ENCODE data around the gene PTH2.
"Not testable (repeated sequence)": the region's sequence is repeated elsewhere in the genome, so short reads cannot be mapped to it uniquely, and the experiment has no call there.

The PTH2 gene, protein sequence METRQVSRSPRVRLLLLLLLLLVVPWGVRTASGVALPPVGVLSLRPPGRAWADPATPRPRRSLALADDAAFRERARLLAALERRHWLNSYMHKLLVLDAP

DNA sequence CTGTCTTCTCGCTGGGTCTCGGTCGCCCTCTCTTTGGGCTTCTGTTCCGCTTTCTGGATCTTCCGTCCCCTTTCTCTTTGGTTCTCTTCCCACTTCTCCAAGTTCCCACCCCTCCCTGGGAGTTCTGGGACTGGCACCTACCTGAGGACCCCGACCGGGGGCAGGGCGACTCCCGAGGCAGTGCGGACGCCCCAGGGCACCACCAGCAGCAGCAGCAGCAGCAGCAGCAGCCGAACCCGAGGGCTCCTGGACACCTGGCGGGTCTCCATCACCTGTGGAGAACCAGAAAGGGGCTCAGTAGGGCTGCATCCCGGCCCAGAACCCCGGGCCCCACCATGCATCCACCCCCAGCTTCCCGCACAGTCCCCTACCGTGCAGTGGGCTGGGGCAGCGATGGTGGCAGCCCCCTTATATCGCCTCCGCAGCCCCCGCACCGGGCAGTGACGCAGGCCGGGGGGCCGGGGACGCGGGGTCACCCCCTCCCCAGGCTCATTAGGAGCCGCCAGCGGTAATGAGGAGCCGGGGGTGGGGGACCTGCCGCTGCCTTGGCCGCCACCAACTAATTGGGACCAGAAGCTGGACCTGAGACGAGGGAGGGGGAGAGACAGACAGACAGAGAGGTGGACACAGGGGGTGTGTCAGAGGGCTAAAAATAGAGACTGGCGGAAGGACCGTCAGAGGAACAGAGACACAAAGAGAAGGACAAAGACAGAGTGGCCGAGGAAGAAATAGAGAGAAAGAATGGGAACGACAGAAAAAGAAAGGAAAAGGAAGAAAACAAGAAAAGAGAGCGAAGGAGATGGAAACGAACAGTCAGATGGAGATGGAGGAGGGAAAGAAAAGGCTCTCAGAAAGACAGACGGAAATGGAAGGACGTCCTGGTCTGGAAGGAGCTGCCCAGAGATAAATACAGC is at the start of gene PTH2:
Gene PTH2 (minus strand): TSS at position 371 of the 914 bp plus-strand sequence. CDS start 102 bp downstream, at position 269.
- DNase-seq, result no peak

DNA sequence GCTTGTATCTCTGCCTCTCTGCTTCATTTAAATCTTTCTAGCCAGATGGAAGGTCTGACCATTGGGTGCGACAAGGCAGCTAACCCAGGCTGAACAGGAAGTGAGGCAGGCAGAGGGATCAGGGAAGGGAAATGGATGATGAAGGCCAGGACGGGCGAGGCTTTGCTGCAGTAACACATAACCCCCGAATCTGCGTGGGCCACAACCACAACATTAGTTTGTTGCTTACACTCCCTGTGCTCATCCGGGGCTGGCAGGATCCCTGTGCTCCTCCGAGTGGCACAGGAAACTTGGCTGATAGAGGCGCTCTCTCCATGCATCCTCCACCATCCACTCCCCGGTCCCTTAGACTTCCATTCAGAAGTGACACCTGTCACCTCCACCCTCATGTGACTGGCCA is 49.7 kb upstream of the PTH2 start:
- DNase-seq, result no peak

DNA sequence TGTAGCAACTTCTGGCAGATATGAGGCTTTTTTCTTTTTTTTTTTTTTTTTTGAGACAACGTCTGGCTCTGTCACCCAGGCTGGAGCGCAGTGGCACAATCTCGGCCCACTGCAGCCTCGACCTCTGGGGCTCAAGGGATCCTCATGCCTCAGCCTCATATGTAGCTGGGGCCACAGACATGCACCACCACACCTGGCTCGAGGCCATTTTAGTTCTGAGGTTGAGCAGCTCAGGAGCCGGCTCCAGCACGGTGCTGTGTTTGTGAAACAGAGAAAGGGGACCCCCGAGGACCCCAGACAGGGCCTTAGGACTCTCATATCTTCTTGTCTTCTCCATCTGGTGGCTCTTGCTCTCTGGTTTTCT is 47.4 kb upstream of the PTH2 start:
- DNase-seq, result no peak

DNA sequence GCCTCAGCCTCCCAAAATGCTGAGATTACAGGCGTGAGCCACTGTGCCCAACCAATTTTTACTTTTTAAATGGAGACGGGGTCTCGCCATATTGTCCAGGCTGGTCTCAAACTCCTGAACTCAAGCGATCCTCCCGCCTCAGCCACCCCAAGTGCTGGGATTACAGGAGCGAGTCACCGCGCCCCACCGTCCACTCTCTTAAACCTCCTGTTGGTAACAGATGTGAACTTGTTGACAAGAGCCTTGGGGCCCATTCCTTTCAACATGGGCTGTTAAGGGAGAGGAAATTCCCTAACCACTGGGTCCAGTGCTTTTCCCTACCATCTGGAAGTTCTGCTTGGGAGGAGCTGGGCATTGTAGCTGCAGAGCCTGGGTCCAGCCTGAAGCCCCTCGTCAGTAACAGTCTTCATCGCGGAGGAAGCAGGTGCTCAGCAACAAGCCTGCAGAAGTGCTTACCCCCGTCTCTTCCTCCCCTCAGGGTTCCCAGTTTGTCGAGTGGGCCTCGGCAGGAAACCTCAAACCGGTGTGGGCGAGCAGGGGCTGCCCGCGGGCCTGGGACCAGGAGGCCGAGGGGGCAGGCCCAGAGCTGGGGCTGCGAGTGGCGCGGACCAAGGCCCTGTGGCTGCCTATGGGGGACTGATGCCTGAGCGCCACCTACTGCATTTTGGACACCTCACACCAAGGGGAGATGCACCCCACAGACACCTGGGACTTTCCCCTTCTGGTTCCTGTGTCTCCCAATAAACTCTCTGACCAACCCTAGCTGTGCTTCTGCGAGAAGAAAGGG is 46.8 kb upstream of the PTH2 start:
- peak; percentile 67 to 69 for DNase-seq

DNA sequence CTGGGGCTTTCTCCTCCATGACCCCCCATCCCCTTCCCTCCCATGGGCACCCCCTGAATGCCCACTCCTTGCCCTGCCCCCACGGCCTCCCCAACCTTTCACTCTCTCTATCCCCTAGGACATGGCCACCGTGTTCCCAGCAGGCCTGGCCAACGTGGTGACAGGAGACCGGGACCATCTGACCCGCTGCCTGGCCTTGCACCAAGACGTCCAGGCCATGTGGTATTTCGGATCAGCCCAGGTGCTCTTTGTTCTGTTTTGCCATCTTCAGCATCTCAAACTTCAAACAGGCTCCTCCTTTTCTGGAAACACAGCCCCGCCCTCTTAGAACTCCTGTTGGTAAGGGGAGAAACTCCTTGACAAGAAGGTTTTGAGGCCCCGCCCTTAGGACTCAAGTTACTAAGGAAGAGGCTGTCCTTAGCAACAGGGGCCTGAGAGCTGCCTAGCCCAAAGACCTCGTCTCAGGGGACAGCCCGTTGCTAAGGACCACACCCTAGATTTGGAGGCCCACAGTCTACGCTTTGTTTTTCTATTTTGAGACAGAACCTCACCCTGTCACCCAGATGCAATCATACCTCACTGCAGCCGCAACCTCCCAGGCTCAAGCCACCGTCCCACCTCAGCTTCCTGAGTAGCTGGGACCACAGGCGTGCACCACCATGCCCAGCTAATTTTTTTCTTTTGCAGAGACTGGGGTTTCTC is 45.7 kb upstream of the PTH2 start:
- peak; percentile 71 to 74 for DNase-seq

DNA sequence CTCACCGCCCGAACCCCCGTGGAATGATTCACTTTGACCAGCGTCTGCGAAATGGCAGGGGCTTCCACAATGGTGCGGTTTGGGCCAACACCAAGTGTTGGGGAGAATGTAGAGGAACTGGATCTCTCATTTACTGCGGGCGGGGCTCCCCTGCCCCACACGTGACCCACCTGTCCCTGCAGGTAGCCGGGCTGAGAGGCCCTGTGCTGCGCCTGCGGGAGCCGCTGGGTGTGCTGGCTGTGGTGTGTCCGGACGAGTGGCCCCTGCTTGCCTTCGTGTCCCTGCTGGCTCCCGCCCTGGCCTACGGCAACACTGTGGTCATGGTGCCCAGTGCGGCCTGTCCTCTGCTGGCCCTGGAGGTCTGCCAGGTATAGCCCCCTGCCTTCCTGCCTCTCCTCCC is 45.0 kb upstream of the PTH2 start:
- DNase-seq, result no peak

DNA sequence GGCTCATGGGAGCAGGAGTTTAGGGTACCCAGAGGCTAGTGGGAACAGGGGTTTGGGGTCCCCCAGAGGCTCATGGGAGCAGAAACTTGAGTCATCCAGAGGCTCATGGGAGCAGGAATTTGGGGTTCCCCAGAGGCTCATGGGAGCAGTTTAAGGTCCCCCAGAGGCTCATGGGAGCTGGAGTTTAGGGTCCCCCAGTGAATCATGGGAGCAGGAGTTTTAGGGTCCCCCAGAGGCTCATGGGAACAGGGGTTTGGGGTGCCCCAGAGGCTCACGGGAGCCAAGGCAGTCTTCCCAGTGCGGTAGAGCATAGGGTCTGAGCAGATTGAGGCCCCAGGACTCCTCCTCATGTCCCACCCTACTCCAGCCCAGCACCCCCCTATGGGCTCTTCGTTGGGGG is 42.1 kb upstream of the PTH2 start:
- no peak for DNase-seq

DNA sequence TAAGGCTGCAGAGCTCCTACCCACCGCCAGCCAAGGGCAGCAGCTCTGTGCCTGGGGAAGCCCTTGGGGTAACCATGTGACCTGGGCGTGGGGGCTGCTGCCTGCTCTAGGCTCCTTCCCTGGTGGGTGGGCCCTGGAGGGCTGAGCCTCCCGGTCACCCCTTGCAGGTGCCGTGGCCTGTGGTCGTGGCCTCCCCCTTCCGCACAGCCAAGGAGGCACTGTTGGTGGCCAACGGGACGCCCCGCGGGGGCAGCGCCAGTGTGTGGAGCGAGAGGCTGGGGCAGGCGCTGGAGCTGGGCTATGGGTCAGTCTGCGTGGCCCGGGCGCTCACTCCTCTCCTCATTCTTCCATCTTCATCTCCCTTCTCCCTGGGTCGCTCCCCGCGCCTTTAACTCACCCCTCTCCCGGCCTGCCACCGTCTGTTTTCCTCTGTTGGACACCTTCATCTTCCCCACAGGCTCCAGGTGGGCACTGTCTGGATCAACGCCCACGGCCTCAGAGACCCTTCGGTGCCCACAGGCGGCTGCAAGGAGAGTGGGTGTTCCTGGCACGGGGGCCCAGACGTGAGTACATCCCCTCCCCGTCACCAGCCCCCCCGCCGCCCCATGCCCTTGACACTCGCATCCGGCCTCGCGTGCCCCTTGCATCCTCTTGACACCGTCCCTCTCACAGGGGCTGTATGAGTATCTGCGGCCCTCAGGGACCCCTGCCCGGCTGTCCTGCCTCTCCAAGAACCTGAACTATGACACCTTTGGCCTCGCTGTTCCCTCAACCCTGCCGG is 40.9 kb upstream of the PTH2 start:
- DNase-seq, result no peak

DNA sequence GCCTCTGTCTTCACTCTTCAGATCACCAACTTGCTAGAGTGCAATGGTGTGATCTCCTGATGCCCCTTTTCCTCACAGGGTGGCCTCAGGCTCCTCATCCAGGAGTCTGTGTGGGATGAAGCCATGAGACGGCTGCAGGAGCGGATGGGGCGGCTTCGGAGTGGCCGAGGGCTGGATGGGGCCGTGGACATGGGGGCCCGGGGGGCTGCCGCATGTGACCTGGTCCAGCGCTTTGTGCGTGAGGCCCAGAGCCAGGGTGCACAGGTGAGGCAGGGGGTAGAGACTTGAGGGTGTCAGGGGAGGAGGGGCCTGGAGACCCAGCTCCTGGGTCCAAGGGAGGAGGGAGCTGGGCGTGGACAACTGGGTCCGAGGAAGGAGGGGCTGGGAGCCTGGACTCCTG is 39.3 kb upstream of the PTH2 start:
- no peak for DNase-seq

DNA sequence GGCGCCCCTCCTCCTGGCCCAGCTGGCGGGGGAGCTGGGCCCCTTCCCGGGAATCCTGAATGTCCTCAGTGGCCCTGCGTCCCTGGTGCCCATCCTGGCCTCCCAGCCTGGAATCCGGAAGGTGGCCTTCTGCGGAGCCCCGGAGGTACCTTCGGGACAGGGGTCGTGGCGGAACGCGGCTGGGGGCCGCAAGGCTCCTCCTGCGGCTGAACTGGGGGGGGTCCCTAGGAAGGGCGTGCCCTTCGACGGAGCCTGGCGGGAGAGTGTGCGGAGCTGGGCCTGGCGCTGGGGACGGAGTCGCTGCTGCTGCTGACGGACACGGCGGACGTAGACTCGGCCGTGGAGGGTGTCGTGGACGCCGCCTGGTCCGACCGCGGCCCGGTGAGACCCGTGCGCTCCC is 38.4 kb upstream of the PTH2 start:
- no peak for DNase-seq

DNA sequence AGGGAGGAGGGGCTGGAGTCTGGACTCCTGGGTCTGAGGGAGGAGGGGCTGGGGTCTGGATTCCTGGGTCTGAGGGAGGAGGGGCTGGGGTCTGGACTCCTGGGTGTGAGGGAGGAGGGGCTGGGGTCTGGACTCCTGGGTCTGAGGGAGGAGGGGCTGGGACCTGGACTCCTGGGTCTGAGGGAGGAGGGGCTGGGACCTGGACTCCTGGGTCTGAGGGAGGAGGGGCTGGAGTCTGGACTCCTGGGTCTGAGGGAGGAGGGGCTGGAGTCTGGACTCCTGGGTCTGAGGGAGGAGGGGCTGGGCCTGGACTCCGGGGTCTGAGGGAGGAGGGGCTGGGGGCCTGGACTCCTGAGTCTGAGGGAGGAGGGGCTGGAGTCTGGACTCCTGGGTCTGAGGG is 37.9 kb upstream of the PTH2 start:
- not testable (repeated sequence) for DNase-seq

DNA sequence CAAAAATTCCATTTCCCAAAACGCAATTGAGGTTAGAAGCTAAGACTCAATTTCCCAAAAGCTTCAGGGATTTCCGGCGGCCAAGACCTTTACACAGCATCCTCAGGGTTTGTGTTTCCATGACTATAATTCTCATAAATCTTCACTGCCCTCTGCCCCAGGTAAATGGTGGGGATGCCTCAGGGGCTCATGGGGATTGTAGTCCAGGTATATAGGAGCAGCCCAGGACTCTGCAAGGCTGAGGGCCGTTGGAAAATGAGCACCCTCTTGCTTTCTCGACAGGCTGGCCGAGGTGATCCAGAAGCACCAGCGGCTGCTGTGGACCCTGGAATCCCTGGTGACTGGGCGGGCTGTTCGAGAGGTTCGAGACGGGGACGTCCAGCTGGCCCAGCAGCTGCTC is 36.1 kb upstream of the PTH2 start:
- DNase-seq, result no peak

DNA sequence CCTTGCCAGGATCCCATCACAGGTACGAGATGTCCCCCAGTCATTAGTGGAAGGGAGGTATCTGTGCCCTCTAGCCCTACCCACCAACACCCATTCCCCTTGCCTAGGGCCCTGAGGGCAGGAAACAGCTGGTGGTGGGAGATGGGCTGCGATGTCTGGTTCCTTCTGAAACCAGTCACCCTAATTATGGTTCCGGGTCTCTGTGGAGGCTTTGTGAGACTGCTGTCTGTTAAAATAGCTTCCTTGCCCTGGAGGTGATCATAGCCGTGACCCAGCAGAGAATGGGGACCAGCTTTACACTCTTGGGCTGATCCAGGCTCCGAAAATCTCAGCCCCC is 35.3 kb upstream of the PTH2 start:
- DNase-seq, result no peak

DNA sequence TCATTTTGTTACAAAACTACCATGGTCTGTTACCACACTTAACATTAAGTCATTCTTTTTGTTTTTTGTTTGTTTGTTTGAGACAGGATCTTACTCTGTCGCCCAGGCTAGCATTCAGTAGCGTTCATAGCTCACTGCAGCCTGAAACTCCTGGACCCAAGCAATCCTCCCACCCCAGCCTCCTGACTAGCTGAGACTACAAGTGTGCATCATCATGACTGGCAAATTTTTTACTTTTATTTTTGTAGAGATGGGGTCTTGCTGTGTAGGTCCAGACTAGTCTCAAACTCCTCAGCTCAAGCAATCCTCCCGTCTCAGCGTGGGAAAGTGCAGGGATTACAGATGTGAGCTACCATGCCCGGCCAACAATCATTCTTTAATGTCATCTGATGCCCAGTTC is 33.1 kb upstream of the PTH2 start:
- no peak for DNase-seq

DNA sequence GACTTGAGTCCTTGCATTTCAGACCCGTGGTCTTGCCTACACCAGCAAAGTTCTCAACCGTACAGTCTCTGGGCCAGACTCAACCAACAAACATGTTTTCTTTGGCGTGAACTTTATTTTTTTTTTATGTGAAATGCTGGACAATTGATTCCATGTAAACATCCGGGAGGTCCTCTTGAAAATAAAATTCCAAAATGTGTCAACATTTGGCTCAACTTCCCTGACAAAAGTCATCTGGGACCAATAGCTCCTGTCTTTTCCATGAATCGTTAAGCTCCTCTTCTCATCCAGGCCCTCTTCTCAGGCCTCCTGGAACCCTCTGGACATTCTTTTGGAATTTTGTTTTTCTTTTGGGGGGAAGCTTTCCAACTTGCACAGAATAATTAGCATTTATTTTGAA is 32.5 kb upstream of the PTH2 start:
- DNase-seq, result no peak

DNA sequence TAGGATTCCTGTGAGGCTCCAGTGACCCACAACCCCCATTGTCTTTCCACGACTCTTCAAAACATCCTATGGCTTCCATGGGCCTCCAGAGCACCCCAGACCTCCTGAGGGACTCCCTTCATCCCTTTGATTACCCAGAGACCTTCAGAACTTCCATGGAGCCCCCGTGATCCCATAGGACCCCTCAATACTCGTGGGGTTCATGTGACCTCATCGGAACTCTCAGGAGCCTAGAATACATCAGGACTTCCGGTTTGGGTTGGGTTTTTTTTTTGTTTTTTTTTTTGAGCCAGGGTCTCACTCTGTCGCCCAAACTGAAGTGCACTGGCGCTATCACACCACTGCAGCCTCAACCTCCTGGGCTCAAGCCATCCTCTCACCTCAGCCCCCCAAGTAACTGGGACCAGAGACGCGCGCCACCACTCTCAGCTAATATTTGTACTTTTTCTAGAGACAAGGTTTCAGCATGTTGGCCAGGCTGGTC is 30.6 kb upstream of the PTH2 start:
- DNase-seq, result no peak

DNA sequence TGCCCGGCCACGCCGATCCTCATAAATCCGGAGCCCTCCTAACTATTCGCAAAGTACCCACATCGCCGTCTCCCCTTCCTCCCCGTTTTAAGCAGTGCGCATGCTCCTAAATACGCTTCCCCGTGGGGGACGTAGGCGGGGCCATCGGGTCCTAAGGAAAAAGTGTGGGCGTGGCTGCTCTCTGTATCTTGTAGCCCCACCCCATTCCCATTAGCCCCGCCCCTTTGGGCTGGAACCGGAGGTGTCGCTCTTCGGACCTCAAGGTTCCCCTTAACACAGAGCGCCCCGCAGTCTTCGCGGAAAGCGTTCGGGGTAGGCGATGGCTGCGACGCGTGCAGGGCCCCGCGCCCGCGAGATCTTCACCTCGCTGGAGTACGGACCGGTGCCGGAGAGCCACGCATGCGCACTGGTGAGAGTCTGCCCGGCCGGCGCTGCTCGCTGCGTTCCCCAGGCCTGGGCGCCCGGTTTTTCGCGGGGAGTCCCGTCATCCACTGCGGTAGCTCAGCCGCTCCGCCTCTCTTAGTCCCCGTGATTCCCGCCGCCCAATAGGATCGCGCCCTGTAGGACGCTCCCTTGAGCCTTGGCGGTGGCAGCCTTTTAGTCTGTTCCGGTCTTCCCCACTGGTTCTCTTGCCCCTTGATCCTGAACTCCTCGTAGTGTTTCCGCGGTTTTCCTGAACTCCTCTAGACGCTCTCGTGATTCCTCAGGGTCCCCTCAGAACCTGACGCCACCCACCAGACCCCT is 29.9 kb upstream of the PTH2 start, which contains the start of gene ALDH16A1:
Gene ALDH16A1 (plus strand): TSS at position 213 of the 744 bp plus-strand sequence. CDS start 107 bp downstream, at position 320.
- DNase-seq, result peak; percentile 95 to 98

DNA sequence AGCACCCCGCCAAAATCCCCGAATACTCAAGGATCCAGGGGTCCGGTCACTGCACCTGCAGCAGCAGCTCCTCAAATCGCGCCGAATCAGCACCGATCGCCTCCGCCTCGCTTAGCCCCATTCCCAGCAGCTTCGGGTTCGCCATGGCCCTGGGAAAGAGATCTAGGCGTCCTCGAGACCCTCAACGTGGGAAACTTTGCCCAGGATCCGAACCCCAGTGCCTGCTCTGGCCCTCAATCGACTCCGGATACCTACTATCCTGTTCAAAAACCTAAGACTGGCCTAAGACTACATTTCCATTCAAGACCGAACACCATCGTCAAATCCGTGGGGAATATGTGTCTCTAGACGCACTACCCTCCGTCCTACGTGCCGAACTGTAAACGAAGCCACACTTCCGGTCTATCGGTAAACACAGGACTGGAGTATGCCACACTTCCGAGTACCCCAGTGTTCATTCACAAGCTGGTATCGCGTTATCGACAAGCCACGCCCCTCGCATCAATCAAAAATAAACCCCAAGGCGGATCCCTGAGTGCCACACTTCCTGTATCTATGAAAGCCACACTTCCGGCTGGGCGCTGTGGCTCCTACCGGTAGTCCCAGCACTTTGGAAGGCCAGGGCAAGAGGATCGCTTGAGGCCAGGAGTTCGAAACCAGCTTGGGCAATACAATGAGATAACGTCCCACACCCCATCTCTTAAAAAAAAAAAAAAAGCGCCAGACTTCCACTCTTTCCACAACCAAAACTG is 28.4 kb upstream of the PTH2 start, which contains the start of gene PIH1D1:
Gene PIH1D1 (minus strand): TSS at position 385 of the 752 bp plus-strand sequence. CDS start 240 bp downstream, at position 145.
- DNase-seq, result peak; percentile 94 to 95

DNA sequence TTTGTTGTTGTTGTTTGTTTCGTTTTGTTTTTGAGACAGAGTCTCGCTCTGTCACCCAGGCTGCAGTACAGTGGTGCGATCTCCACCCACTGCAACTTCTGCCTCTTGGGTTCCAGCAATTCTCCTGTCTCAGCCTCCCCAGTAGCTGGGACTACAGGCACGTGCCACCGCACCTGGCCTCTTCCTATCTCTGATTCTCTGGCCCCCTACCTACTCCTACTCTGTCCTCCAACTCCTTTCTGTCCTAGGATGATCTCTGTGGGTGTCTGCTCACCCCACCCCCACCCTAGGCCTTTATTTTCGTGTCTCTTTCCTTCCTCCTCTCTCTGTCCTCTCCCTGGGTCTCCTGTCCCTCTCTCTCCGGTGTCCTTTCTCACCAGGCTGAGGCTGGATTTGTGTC is 27.2 kb upstream of the PTH2 start:
- DNase-seq, result no peak

DNA sequence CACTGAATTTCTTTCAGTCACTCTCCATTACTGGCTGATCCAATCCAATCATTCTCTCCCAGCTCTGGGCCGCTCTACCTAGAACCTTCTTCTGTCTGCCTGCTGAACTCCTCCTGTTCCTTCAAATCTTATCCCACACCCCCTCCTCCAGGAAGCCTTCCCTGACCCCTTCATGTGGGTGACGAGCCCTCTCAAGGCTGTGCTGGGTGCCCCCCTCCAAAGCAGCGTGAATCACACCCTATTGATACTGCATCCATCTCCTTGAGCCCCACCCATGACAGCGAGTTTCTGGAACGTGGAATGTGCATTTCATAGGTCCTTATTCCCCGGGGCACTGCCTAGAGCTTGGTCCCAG is 25.2 kb upstream of the PTH2 start:
- DNase-seq, result no peak

Measured in activated CD4-positive, alpha-beta T cell treated with anti-CD3 and anti-CD28 coated beads for 4 hours (primary cell).